Mammary epithelial cell (primary cell): ENCODE results near the gene MGST2.

Experiments used
- EZH2 ChIP-seq: IDR thresholded peaks from 2 replicates; pipeline ENCODE4 v1.6.1; 2012; ENCODE audit warnings: low read length, inconsistent platforms, borderline replicate concordance
- TF ChIP-seq, protein P1 (sequence below), 2 donors: IDR thresholded peaks in 1 of 2; conservative IDR thresholded peaks in 1 of 2; 2 replicates each; pipeline ENCODE4 v1.5.1; 2011 to 2012; ENCODE audit warnings: inconsistent platforms in 2 of 2, low read length in 2 of 2, mild to moderate bottlenecking in 2 of 2, control low read depth in 1 of 2, low read depth in 1 of 2; ENCODE audit not compliant: insufficient read depth in 1 of 2; ENCODE audit errors: extremely low read depth in 1 of 2

GRCh38 chr4:139721789-139722188 is 56.2 kb downstream of the MGST2 start:
- TF ChIP-seq EZH2 = no peak
- TF ChIP-seq, protein P1, sequence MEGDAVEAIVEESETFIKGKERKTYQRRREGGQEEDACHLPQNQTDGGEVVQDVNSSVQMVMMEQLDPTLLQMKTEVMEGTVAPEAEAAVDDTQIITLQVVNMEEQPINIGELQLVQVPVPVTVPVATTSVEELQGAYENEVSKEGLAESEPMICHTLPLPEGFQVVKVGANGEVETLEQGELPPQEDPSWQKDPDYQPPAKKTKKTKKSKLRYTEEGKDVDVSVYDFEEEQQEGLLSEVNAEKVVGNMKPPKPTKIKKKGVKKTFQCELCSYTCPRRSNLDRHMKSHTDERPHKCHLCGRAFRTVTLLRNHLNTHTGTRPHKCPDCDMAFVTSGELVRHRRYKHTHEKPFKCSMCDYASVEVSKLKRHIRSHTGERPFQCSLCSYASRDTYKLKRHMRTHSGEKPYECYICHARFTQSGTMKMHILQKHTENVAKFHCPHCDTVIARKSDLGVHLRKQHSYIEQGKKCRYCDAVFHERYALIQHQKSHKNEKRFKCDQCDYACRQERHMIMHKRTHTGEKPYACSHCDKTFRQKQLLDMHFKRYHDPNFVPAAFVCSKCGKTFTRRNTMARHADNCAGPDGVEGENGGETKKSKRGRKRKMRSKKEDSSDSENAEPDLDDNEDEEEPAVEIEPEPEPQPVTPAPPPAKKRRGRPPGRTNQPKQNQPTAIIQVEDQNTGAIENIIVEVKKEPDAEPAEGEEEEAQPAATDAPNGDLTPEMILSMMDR (conservative IDR thresholded peaks at IDR 0.05 in 1 of 2, IDR thresholded peaks at IDR 0.05 in 1 of 2; ENCODE audit: extremely low read depth in 1 of 2, insufficient read depth in 1 of 2, low read depth in 1 of 2, low read length in 2 of 2) = no peak
